ENCODE measurements around the gene LEUTX. TPM values are rescaled to one million over a fixed set of nuclear protein-coding genes. Genes with fewer than 3 reads are reported as not detected.

LEUTX gene
- total and polyA plus RNA-seq, 2 donors (not counting 1 experiment from before 2014, with no cell fraction given) = not detected

- peaks cover 11 to 13% of the 10 kb centered on the region in 2 donors for H3K4me1 ChIP-seq (ENCODE audit: control insufficient read depth in 2 of 2, insufficient read depth in 2 of 2, low read length in 2 of 2)
- H3K27me3 ChIP-seq (replicated peaks in 1 of 4; ENCODE audit: control extremely low read depth in 1 of 4, control insufficient read depth in 3 of 4, insufficient read depth in 4 of 4, low read length in 3 of 4) = no peaks in the 10 kb centered on the region
- H3K4me3 Mint-ChIP-seq = no peak overlapping the region
- no peak overlapping the region for H3K4me2 ChIP-seq (replicated peaks; ENCODE audit: low read depth, low read length, poor library complexity, severe bottlenecking)
- no peaks in the 10 kb centered on the region for H3K9me3 ChIP-seq (ENCODE audit: control extremely low read depth in 1 of 3, control insufficient read depth in 2 of 3, insufficient read depth in 1 of 3, low read length in 2 of 3)
- H3K9ac ChIP-seq (ENCODE audit: low read length) = no peak overlapping the region
- no peaks in the 10 kb centered on the region for H3K27me3 Mint-ChIP-seq
- H3K4me1 Mint-ChIP-seq = peaks cover 16% of the 10 kb centered on the region
- CTCF ChIA-PET = interaction anchor here (0.5 to 1.0 kb wide), 2 partner anchors 11 to 114 kb away, joined by 3 to 4 read pairs; no protein-coding TSS in a partner anchor
- POLR2A ChIA-PET = no interaction called here
- TF ChIP-seq EZH2 (IDR thresholded peaks at IDR 0.05; ENCODE audit: borderline replicate concordance, insufficient read depth, low read depth, low read length, poor library complexity, severe bottlenecking) (no peak), CTCF (IDR thresholded peaks at IDR 0.05) (no peak)
- peaks cover 0 to 2% of the 10 kb centered on the region in 2 experiments for H3K36me3 ChIP-seq (replicated peaks in 1 of 2; ENCODE audit: control extremely low read depth in 1 of 2, control insufficient read depth in 1 of 2, extremely low read depth in 1 of 2, insufficient read depth in 2 of 2, low read length in 1 of 2)
- H3K27ac Mint-ChIP-seq = no peak overlapping the region
- whole genome bisulfite sequencing (ENCODE audit: insufficient coverage) = 91% methylated on average over 4 of the region's 5 CpGs
- no peaks in the 10 kb centered on the region for H3K9me3 Mint-ChIP-seq (ENCODE audit: insufficient read depth)
- H3K4me3 ChIP-seq (ENCODE audit: control extremely low read depth in 1 of 5, extremely low read depth in 1 of 5, insufficient read depth in 1 of 5, low read depth in 2 of 5, low read length in 4 of 5) = no peak overlapping the region
- intact Hi-C loops (cut with micrococcal nuclease) = no loop called here
- no peaks in the 10 kb centered on the region for H4K20me1 ChIP-seq (ENCODE audit: control insufficient read depth, insufficient read depth, low read length, poor library complexity, severe bottlenecking)
- H3K27ac ChIP-seq (ENCODE audit: low read length in 2 of 2) = no peak overlapping the region
- peaks cover 25% of the 10 kb centered on the region for H3K79me2 ChIP-seq (ENCODE audit: control insufficient read depth, insufficient read depth, low read length)
- no peak overlapping the region for H2AFZ ChIP-seq (ENCODE audit: insufficient read depth, low read depth, low read length, poor library complexity, severe bottlenecking)
- no peak for ATAC-seq (ENCODE audit: low read depth)
- no peak for DNase-seq
These were observed 37.8 kb downstream of the LEUTX start for GRCh38 chr19:39816287-39817048.

DNA sequence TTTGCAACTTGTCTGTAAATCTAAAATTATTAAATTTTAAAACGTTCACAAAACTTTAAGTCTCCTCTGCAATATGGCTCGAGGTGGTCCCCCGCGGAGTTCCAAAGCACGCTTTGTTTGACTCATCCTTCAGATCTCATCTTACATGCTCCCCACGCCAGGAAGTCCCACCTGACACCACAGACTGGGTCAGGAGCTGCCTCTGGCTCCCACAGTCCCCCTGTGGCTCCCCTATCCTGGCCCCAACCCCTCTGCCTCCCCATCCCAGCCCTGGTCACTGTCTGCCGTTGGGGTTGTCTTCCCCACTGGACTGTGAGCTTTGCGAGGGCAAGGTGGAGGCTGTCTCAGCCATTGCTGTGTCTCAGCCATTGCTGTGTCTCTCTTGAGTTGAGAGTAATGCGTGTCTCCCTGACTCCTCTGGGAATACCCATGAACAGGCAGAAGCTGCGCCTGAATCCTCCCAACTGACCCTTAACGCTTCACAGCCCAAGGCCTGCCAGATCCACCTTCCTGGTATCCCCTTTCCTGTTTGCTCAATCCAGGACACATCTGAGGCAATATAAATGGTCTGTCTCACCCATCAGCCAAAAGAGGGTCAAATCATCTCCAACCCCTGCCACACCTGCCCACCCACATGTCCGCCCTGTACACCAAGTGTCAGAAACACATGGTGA is 39.4 kb downstream of the LEUTX start:
- Histone ChIP-seq H3K4me2 (replicated peaks; ENCODE audit: low read depth, low read length, poor library complexity, severe bottlenecking) (no peak overlapping the region), H3K4me3 (ENCODE audit: control extremely low read depth in 1 of 5, extremely low read depth in 1 of 5, insufficient read depth in 1 of 5, low read depth in 2 of 5, low read length in 4 of 5) (no peak overlapping the region), H3K27ac (ENCODE audit: low read length in 2 of 2) (no peak overlapping the region), H3K27me3 (replicated peaks in 1 of 4; ENCODE audit: control extremely low read depth in 1 of 4, control insufficient read depth in 3 of 4, insufficient read depth in 4 of 4, low read length in 3 of 4) (no peaks in the 10 kb centered on the region), H3K36me3 (replicated peaks in 1 of 2; ENCODE audit: control extremely low read depth in 1 of 2, control insufficient read depth in 1 of 2, extremely low read depth in 1 of 2, insufficient read depth in 2 of 2, low read length in 1 of 2) (peaks cover 0 to 2% of the 10 kb centered on the region in 2 experiments), H4K20me1 (ENCODE audit: control insufficient read depth, insufficient read depth, low read length, poor library complexity, severe bottlenecking) (no peaks in the 10 kb centered on the region), H3K9ac (ENCODE audit: low read length) (no peak overlapping the region), H2AFZ (ENCODE audit: insufficient read depth, low read depth, low read length, poor library complexity, severe bottlenecking) (no peak overlapping the region), H3K79me2 (ENCODE audit: control insufficient read depth, insufficient read depth, low read length) (peaks cover 25% of the 10 kb centered on the region), H3K4me1 (ENCODE audit: control insufficient read depth in 2 of 2, insufficient read depth in 2 of 2, low read length in 2 of 2) (peaks cover 13 to 16% of the 10 kb centered on the region in 2 donors), H3K9me3 (ENCODE audit: control extremely low read depth in 1 of 3, control insufficient read depth in 2 of 3, insufficient read depth in 1 of 3, low read length in 2 of 3) (no peaks in the 10 kb centered on the region)
- 98% methylated on average over 11 of the region's 12 CpGs for WGBS (ENCODE audit: insufficient coverage)
- ChIA-PET POLR2A (no interaction called here), CTCF (interaction anchor here (2.3 kb wide), 1 partner anchor 25 kb away, joined by 8 read pairs; no protein-coding TSS in a partner anchor)
- Mint-ChIP-seq H3K27ac (no peak overlapping the region), H3K9me3 (ENCODE audit: insufficient read depth) (no peaks in the 10 kb centered on the region), H3K27me3 (no peaks in the 10 kb centered on the region), H3K4me3 (no peak overlapping the region), H3K4me1 (peaks cover 16% of the 10 kb centered on the region)
- DNase-seq (no peak), ATAC-seq (ENCODE audit: low read depth) (no peak)
- intact Hi-C loops (cut with micrococcal nuclease) = no loop called here
- TF ChIP-seq EZH2 (IDR thresholded peaks at IDR 0.05; ENCODE audit: borderline replicate concordance, insufficient read depth, low read depth, low read length, poor library complexity, severe bottlenecking) (no peak), CTCF (IDR thresholded peaks at IDR 0.05) (no peak)

Data from B cell (primary cell).